Prostate gland (tissue), 2 donors: ENCODE measurements around the gene HCK.
A peak's percentile ranks its signal among the peaks of the same experiment; 100 is the strongest.

Experiments used
- CTCF ChIP-seq, 4 experiments: fragments of 200-600 bp in 2 of 4; fragments of 450-650 bp in 2 of 4; sonication (generic) in 2 of 4; IDR thresholded peaks; 1 replicate in 3 of 4; 2 replicates in 1 of 4; pipeline ENCODE4 v1.5.1; 2016 to 2019; ENCODE audit warnings: antibody characterized with exemption in 4 of 4, mild to moderate bottlenecking in 2 of 4, moderate library complexity in 2 of 4
- POLR2A ChIP-seq: fragments of 450-650 bp; IDR thresholded peaks from one replicate; pipeline ENCODE4 v1.6.1; 2016; ENCODE audit warnings: antibody characterized with exemption, mild to moderate bottlenecking
- POLR2AphosphoS5 ChIP-seq: sonication (generic); formaldehyde crosslinking; IDR thresholded peaks from one replicate; pipeline ENCODE4 v1.6.1; 2017; ENCODE audit warnings: antibody characterized with exemption

GRCh38 chr20:32109392-32110172, 57.5 kb downstream of the HCK start, which contains the start of gene TM9SF4:
- peak; percentile 51 for TF ChIP-seq POLR2A
- TF ChIP-seq CTCF (IDR thresholded peaks at IDR 0.05) = peak in 1 of 4 experiments; percentile 18
- peak; percentile 95 for TF ChIP-seq POLR2AphosphoS5
